K562 (cell line): Measurements from ENCODE around the gene S100A1. TPM values are rescaled to one million over a fixed set of nuclear protein-coding genes. Genes with fewer than 3 reads are reported as not detected.

Source experiments
- DNMT1 ChIP-seq: fragments of 450-650 bp; IDR thresholded peaks from 2 replicates; pipeline ENCODE4 v1.6.1; 2016; ENCODE audit warnings: antibody characterized with exemption, mild to moderate bottlenecking
- HNRNPL ChIP-seq: fragments of 200-400 bp; formaldehyde crosslinking; IDR thresholded peaks from 2 replicates; pipeline ENCODE4 v1.6.1; 2017; ENCODE audit warnings: low read depth, mild to moderate bottlenecking, low read length
- HOMEZ ChIP-seq: fragments of 250-450 bp; sonication (Bioruptor Pico); IDR thresholded peaks from 2 replicates; pipeline ENCODE4 v1.4.0; 2020; ENCODE audit warnings: mild to moderate bottlenecking, moderate library complexity
- KDM1A ChIP-seq, 2 experiments: fragments of 450-650 bp; IDR thresholded peaks; 2 replicates each; pipeline ENCODE4 v1.6.1; 2016; ENCODE audit warnings: mild to moderate bottlenecking in 2 of 2
- MEF2D ChIP-seq: conservative IDR thresholded peaks from 2 replicates; pipeline ENCODE4 v1.6.1; 2016; ENCODE audit warnings: low read depth, missing genetic modification characterization, missing compliant biosample characterization
- MGA ChIP-seq: fragments of 450-650 bp; IDR thresholded peaks from 2 replicates; pipeline ENCODE4 v1.6.1; 2016; ENCODE audit warnings: mild to moderate bottlenecking, moderate library complexity
- NR1H2 ChIP-seq: sonication (generic); formaldehyde crosslinking; IDR thresholded peaks from 2 replicates; pipeline ENCODE4 v1.4.0; 2020; ENCODE audit warnings: mild to moderate bottlenecking, missing genetic modification reagents
- RBM34 ChIP-seq: fragments of 200-400 bp; formaldehyde crosslinking; IDR thresholded peaks from 2 replicates; pipeline ENCODE4 v1.6.1; 2018; ENCODE audit warnings: low read length, borderline replicate concordance; ENCODE audit not compliant: insufficient read depth
- TAF15 ChIP-seq: fragments of 200-400 bp; formaldehyde crosslinking; IDR thresholded peaks from 2 replicates; pipeline ENCODE4 v1.6.1; 2017; ENCODE audit warnings: mild to moderate bottlenecking, low read depth, low read length, moderate library complexity
- TARDBP ChIP-seq: fragments of 450-650 bp; IDR thresholded peaks from 2 replicates; pipeline ENCODE4 v1.6.1; 2016
- ZBTB17 ChIP-seq: fragments of 450-650 bp; formaldehyde crosslinking; IDR thresholded peaks from 2 replicates; pipeline ENCODE4 v1.4.0; 2020; ENCODE audit warnings: mild to moderate bottlenecking
- ZBTB8A ChIP-seq: fragments of 450-650 bp; IDR thresholded peaks from 2 replicates; pipeline ENCODE4 v1.6.1; 2018; ENCODE audit warnings: mild to moderate bottlenecking, moderate library complexity; ENCODE audit not compliant: partially characterized antibody
- ZNF695 ChIP-seq: fragments of 450-650 bp; formaldehyde crosslinking; IDR thresholded peaks from 2 replicates; pipeline ENCODE4 v1.4.0; 2020; ENCODE audit warnings: mild to moderate bottlenecking, moderate library complexity
- polyA plus RNA-seq, 8 experiments: library from polyadenylated mRNA; depleted of rRNA in 4 of 8; stranded (reverse) in 5 of 8; unstranded in 3 of 8; fragments of >200 nt; fragmentation: Nextera tagmentation in 2 of 8; fragmentation: Illumina TruSeq in 1 of 8; extraction: Ambion mirVana in 2 of 8; extraction: Trizol in 1 of 8; gene quantifications; 2 replicates each; pipeline versions ENCODE4 v1.2.1 to v1.2.3, GENCODE V29; 2011 to 2014; ENCODE audit warnings: inconsistent platforms in 1 of 8, missing spikeins in 1 of 8
- total RNA-seq, 7 experiments: library from RNA; depleted of rRNA in 6 of 7; stranded (reverse); fragments of >200 nt in 6 of 7; fragmentation: Illumina TruSeq in 2 of 7; extraction: Trizol in 2 of 7; gene quantifications; 2 replicates each; pipeline versions ENCODE4 v1.2.1 to v1.2.3, GENCODE V29; 2011 to 2021; ENCODE audit warnings: low replicate concordance in 1 of 7
- TF ChIP-seq, protein P1 (sequence below): fragments of 250-450 bp; sonication (Bioruptor Pico); IDR thresholded peaks from 2 replicates; pipeline ENCODE4 v1.4.0; 2020; ENCODE audit warnings: mild to moderate bottlenecking

S100A1 gene
- total and polyA plus RNA-seq, 9 of the 15 experiments (the other 6 are each of a cell fraction or from before 2014, with no cell fraction given), result 0.44 to 30.1 (median 12.7) TPM

DNA sequence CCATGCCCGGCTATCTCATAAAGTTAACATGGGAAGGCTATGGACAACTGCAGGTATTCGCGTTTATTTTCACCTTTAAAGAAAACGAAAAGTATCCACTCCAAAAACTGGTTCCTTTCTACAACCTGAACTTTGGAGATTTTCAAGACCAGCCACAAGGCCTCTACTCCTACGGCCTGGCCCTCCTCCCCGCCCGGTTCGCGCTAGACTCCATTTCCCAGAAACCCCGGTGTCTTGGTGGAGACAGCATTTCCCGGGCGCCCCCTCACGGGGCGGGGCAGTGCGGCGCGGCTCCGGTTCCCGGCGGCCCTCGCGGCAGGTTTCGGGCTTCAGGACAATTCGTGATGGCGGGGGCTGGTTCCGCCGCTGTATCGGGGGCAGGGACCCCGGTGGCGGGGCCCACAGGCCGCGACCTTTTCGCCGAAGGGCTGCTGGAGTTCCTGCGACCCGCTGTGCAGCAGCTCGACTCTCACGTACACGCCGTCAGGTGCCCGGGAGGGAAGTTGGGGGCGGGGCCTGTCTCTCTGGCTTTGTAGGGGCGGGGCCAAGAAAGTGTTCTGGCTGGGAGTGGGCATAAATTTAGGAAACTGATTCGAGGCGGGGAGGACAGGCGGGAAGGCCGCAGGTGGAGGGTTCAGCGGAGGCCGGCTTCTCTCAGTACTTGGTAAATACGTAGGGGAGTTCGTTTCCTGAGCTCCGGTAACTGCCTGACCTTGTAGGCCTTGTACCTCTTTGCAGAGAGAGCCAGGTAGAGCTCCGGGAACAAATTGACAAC, 30.4 kb downstream of the S100A1 start, which contains the start of gene SNAPIN (continued):
- no peak for TF ChIP-seq HOMEZ (CRISPR knock-in tag)
- TF ChIP-seq MGA, result no peak
- TF ChIP-seq HNRNPL, result no peak
- TF ChIP-seq KDM1A (IDR thresholded peaks at IDR 0.05), result no peak
- TF ChIP-seq RBM34, result no peak
- TF ChIP-seq ZNF695, result no peak
- no peak for TF ChIP-seq ZBTB8A
- TF ChIP-seq NR1H2 (CRISPR knock-in tag), result no peak
- no peak for TF ChIP-seq TAF15
- TF ChIP-seq MEF2D (tag), result no peak
- TF ChIP-seq, protein P1, sequence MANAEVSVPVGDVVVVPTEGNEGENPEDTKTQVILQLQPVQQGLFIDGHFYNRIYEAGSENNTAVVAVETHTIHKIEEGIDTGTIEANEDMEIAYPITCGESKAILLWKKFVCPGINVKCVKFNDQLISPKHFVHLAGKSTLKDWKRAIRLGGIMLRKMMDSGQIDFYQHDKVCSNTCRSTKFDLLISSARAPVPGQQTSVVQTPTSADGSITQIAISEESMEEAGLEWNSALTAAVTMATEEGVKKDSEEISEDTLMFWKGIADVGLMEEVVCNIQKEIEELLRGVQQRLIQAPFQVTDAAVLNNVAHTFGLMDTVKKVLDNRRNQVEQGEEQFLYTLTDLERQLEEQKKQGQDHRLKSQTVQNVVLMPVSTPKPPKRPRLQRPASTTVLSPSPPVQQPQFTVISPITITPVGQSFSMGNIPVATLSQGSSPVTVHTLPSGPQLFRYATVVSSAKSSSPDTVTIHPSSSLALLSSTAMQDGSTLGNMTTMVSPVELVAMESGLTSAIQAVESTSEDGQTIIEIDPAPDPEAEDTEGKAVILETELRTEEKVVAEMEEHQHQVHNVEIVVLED, result peak; percentile 43; the same call in 1 of the 2 replicates
- TF ChIP-seq ZBTB17 (CRISPR knock-in tag), result no peak
- no peak for TF ChIP-seq TARDBP
- TF ChIP-seq DNMT1, result no peak
